PC-3 (cell line): ENCODE data around the gene CSTPP1.

Experiments
- EZH2 ChIP-seq: fragments of 300-600 bp; sonication (generic); IDR thresholded peaks from one replicate; pipeline ENCODE4 v1.6.1; 2017; ENCODE audit warnings: antibody characterized with exemption, mild to moderate bottlenecking, low read length; ENCODE audit not compliant: unreplicated experiment
- TF ChIP-seq, protein P1 (sequence below): fragments of 300-600 bp; sonication (generic); conservative IDR thresholded peaks from 2 replicates; pipeline ENCODE4 v1.5.1; 2017; ENCODE audit warnings: antibody characterized with exemption, low read depth, mild to moderate bottlenecking, low read length

DNA sequence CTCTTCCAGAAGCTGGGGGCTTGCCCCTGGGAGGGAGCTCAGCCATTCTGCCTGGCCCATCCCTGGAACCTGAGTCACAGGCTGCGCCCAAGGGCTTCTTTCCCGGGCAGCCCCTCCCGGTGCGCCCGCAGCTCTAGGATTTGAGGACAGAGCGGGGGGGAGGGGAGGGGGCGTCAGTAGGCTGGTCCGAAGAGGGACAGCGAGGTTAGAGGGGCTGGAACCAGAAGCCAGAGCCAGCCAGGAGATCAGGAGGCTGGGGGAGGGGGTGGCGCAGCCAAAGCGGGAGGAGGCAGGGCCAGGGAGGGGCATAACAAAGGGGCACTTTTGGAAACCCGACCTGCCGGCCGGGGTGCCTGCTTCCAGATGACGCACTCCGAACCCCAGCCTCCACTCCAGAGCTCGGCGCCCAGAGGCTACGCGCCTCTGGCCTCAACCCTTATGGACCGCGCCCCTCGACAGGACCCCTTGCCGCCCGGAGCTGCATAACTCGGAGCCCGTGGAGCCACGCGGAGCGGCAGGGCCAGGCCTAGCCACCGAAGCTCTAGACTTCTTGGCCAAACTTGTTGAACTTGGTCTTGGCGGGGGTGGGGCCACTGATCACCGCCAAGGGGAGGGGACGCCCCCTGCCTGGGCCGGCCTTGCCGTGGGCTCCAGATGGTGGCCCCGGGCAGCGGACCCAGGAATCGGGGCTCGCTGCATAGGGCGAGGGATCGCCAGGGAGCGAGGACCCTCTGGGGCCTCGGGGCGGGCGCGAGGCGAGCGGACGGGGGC lies 248.9 kb downstream of the CSTPP1 start:
- TF ChIP-seq, protein P1, sequence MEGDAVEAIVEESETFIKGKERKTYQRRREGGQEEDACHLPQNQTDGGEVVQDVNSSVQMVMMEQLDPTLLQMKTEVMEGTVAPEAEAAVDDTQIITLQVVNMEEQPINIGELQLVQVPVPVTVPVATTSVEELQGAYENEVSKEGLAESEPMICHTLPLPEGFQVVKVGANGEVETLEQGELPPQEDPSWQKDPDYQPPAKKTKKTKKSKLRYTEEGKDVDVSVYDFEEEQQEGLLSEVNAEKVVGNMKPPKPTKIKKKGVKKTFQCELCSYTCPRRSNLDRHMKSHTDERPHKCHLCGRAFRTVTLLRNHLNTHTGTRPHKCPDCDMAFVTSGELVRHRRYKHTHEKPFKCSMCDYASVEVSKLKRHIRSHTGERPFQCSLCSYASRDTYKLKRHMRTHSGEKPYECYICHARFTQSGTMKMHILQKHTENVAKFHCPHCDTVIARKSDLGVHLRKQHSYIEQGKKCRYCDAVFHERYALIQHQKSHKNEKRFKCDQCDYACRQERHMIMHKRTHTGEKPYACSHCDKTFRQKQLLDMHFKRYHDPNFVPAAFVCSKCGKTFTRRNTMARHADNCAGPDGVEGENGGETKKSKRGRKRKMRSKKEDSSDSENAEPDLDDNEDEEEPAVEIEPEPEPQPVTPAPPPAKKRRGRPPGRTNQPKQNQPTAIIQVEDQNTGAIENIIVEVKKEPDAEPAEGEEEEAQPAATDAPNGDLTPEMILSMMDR: no peak
- no peak for TF ChIP-seq EZH2
